ENCODE data around the gene TSPOAP1. TPM values are rescaled to one million over a fixed set of nuclear protein-coding genes. Genes with fewer than 3 reads are reported as not detected.

The TSPOAP1 gene
- total RNA-seq, 1 donor from 2014 or later: 101 TPM

- no peak overlapping the region for H3K27ac Mint-ChIP-seq
- TF ChIP-seq, protein P1, sequence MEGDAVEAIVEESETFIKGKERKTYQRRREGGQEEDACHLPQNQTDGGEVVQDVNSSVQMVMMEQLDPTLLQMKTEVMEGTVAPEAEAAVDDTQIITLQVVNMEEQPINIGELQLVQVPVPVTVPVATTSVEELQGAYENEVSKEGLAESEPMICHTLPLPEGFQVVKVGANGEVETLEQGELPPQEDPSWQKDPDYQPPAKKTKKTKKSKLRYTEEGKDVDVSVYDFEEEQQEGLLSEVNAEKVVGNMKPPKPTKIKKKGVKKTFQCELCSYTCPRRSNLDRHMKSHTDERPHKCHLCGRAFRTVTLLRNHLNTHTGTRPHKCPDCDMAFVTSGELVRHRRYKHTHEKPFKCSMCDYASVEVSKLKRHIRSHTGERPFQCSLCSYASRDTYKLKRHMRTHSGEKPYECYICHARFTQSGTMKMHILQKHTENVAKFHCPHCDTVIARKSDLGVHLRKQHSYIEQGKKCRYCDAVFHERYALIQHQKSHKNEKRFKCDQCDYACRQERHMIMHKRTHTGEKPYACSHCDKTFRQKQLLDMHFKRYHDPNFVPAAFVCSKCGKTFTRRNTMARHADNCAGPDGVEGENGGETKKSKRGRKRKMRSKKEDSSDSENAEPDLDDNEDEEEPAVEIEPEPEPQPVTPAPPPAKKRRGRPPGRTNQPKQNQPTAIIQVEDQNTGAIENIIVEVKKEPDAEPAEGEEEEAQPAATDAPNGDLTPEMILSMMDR (IDR thresholded peaks at IDR 0.05; ENCODE audit: unreplicated experiment): no peak
- no peak for DNase-seq (ENCODE audit: low spot score, unreplicated experiment)
Measured at GRCh38 chr17:58331815-58332777, 3.5 kb upstream of the TSPOAP1 start.

DNA sequence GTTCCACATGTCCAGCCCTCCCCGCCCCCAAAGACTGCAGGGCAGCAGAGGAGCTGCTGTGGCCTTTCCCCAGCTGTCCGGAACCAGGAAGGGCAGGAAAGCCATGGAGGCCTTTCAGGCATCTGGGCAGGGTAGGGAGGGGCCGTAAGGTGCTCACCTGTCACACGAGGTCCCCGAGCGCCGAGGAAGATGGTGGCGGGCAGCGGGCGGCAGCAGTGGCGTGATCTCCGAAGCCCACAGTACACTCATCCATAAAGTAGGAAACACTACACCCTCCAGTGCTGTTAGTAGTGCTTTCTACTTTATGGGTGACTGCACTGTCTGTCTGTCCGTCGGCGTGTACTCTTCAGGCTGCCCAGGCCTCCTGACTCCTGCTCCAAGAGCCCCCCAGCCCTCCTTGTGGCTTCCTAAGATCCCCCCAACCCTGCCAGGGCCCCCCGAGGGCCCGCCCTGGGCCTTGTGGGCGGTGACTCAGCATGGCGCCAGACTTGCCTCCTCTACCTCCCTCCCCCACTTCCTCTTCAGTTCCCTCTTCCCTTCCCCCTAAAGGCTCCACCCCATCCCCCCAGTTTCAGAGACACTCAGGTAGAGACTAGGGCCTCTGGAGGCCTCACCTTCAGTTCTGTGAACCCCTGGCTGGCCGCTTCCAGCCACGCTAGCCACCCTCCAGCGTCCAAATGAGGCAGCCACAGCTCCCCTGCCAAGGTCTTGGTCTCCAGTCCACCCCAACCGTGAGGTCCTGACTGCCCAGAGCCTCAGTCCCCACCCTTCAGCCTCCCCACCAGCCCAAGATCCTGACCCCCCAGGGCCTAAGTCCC is 2.6 kb upstream of the TSPOAP1 start:
- Mint-ChIP-seq H3K36me3 (ENCODE audit: insufficient read depth) (no peaks in the 10 kb centered on the region), H3K9me3 (ENCODE audit: low read depth) (no peaks in the 10 kb centered on the region), H3K4me1 (ENCODE audit: low read depth) (peaks cover 4% of the 10 kb centered on the region), H3K27ac (no peak overlapping the region), H3K4me3 (ENCODE audit: low read depth) (no peak overlapping the region), H3K27me3 (peaks cover 27% of the 10 kb centered on the region)
- no peak for DNase-seq (ENCODE audit: low spot score, unreplicated experiment)
- TF ChIP-seq, protein P1 (IDR thresholded peaks at IDR 0.05; ENCODE audit: unreplicated experiment): no peak

More at GRCh38 chr17:58331815-58332777, 3.5 kb upstream of the TSPOAP1 start:
- H3K9me3 Mint-ChIP-seq (ENCODE audit: low read depth): no peaks in the 10 kb centered on the region
- no peak overlapping the region for H3K4me3 Mint-ChIP-seq (ENCODE audit: low read depth)
- H3K36me3 Mint-ChIP-seq (ENCODE audit: insufficient read depth): no peaks in the 10 kb centered on the region
- peaks cover 4% of the 10 kb centered on the region for H3K4me1 Mint-ChIP-seq (ENCODE audit: low read depth)
- H3K27me3 Mint-ChIP-seq: peaks cover 31% of the 10 kb centered on the region

DNA sequence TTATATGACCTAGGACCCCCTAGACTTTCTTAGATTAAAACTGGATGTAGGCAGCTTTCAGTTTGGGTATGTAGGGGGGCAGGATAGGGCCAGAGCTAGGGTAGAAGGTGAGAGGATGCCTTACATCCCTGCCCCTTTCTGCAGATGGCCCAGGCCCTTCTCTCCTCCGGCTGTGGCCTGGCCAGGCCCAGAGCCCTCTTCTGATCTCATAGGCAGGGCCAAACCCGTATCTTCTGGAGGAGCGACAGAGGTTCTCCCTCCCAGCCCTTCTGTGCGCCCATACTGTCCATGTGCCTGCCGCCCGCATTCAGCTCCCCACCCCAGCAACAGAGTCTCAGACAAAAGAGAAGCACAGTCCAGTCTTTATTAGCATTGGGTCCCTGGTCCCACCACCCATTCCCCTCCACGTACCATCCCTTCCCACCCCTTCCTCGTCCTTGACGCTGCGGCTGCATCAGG is 2.0 kb upstream of the TSPOAP1 start:
- H3K27me3 Mint-ChIP-seq: peaks cover 23% of the 10 kb centered on the region
- no peaks in the 10 kb centered on the region for H3K36me3 Mint-ChIP-seq (ENCODE audit: insufficient read depth)
- peaks cover 4% of the 10 kb centered on the region for H3K4me1 Mint-ChIP-seq (ENCODE audit: low read depth)
- H3K27ac Mint-ChIP-seq: no peak overlapping the region
- no peak overlapping the region for H3K4me3 Mint-ChIP-seq (ENCODE audit: low read depth)
- H3K9me3 Mint-ChIP-seq (ENCODE audit: low read depth): no peaks in the 10 kb centered on the region
- TF ChIP-seq, protein P1 (IDR thresholded peaks at IDR 0.05; ENCODE audit: unreplicated experiment): no peak
- DNase-seq (ENCODE audit: low spot score, unreplicated experiment): no peak

DNA sequence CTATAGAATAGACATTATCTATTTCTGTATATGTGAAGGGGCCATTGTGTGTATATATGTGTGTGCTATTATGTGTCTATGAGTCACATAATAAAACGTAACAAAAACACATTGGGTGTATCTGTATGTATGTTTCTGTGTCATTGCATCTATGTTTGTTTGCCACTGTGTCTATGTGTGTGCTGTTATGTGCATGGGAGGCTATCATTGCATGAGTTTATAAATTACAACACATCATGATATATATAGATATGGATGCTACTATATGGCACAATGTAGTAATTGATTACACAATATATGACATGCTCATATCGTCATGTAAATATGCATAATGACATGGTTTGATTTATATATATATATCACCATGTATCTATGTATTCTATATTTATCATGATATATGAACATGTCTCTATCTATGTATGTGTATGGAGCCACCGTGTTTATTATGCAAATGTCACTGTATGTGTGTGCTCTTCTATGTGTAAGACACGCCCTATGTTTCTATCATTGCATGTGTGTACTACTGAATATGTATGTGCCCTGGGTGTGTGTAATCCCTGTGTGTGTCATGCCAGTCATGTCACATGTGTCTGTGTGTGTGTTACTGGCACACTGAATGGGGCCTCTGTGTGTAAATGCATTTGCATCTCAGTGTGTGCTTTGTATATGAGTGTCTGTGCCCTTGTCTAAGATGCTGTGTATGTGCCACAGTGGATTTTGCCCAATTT is 1.4 kb upstream of the TSPOAP1 start:
- Mint-ChIP-seq H3K27ac (no peak overlapping the region), H3K36me3 (ENCODE audit: insufficient read depth) (no peaks in the 10 kb centered on the region), H3K4me3 (ENCODE audit: low read depth) (no peak overlapping the region), H3K4me1 (ENCODE audit: low read depth) (peaks cover 7% of the 10 kb centered on the region), H3K27me3 (peaks cover 20% of the 10 kb centered on the region), H3K9me3 (ENCODE audit: low read depth) (no peaks in the 10 kb centered on the region)
- DNase-seq (ENCODE audit: low spot score, unreplicated experiment): no peak
- TF ChIP-seq, protein P1 (IDR thresholded peaks at IDR 0.05; ENCODE audit: unreplicated experiment): no peak

All from progenitor cell of endocrine pancreas (in vitro differentiated cells).